Stimulated activated naive B cell treated with anti-CD40 and anti-IgM and Interleukin-4, amounts not matched to agents 10 μg/mL and 1 μg/mL and 100 μg/mL, for 72 hours (primary cell): Measurements from ENCODE around the gene RBPMS2.

Experiments used
- ATAC-seq, 2 donors: fragments of 150-1000 bp; cut with Tn5 transposase; replicated peaks; 2 replicates each; pipeline ENCODE4 v1.10.0; 2021; ENCODE audit warnings: moderate library complexity in 1 of 2
- DNase-seq: peaks from one replicate; pipeline ENCODE4 v3.0.0; 2021
- H3K27ac Mint-ChIP-seq: one replicate; pipeline ENCODE4 v1.8.0; 2022; ENCODE audit warnings: mild to moderate bottlenecking, mixed read lengths
- H3K27me3 Mint-ChIP-seq, 2 donors: one replicate each; pipeline ENCODE4 v1.8.0; 2022; ENCODE audit warnings: mixed read lengths in 2 of 2
- H3K36me3 Mint-ChIP-seq, 2 donors: one replicate each; pipeline ENCODE4 v1.8.0; 2022; ENCODE audit warnings: mixed read lengths in 2 of 2, mild to moderate bottlenecking in 1 of 2
- H3K4me1 Mint-ChIP-seq, 2 donors: one replicate each; pipeline ENCODE4 v1.8.0; 2022; ENCODE audit warnings: mixed read lengths in 2 of 2, mild to moderate bottlenecking in 1 of 2
- H3K4me3 Mint-ChIP-seq, 2 donors: one replicate each; pipeline ENCODE4 v1.8.0; 2022; ENCODE audit warnings: mild to moderate bottlenecking in 2 of 2, mixed read lengths in 2 of 2, moderate library complexity in 1 of 2
- H3K9me3 Mint-ChIP-seq, 2 donors: one replicate each; pipeline ENCODE4 v1.8.0; 2022; ENCODE audit warnings: mixed read lengths in 2 of 2, mild to moderate bottlenecking in 1 of 2

RBPMS2 gene

GRCh38 chr15:64740311-64741170 lies 34.8 kb downstream of the RBPMS2 start:
- DNase-seq (no peak), ATAC-seq (no peak)
- Mint-ChIP-seq H3K9me3 (no peaks in the 10 kb centered on the region), H3K36me3 (no peaks in the 10 kb centered on the region), H3K27ac (peak overlapping the region; percentile 48), H3K4me3 (no peak overlapping the region), H3K27me3 (no peaks in the 10 kb centered on the region), H3K4me1 (peaks cover 0 to 10% of the 10 kb centered on the region in 2 donors)

GRCh38 chr15:64739577-64740143 lies 35.7 kb downstream of the RBPMS2 start:
- DNase-seq (no peak), ATAC-seq (no peak)
- H3K4me3 Mint-ChIP-seq = no peak overlapping the region
- H3K36me3 Mint-ChIP-seq = no peaks in the 10 kb centered on the region
- H3K27ac Mint-ChIP-seq = peak overlapping the region; percentile 14
- H3K4me1 Mint-ChIP-seq = peaks cover 0 to 10% of the 10 kb centered on the region in 2 donors
- H3K9me3 Mint-ChIP-seq = no peaks in the 10 kb centered on the region
- no peaks in the 10 kb centered on the region for H3K27me3 Mint-ChIP-seq

GRCh38 chr15:64739156-64739555 lies 36.2 kb downstream of the RBPMS2 start:
- ATAC-seq (no peak), DNase-seq (no peak)
- H3K27me3 Mint-ChIP-seq = no peaks in the 10 kb centered on the region
- H3K36me3 Mint-ChIP-seq = no peaks in the 10 kb centered on the region
- H3K4me1 Mint-ChIP-seq = peaks cover 0 to 10% of the 10 kb centered on the region in 2 donors
- H3K4me3 Mint-ChIP-seq = no peak overlapping the region
- H3K27ac Mint-ChIP-seq = no peak overlapping the region
- no peaks in the 10 kb centered on the region for H3K9me3 Mint-ChIP-seq

- Mint-ChIP-seq H3K9me3 (no peaks in the 10 kb centered on the region), H3K27me3 (no peaks in the 10 kb centered on the region), H3K36me3 (no peaks in the 10 kb centered on the region), H3K4me1 (peaks cover 0 to 10% of the 10 kb centered on the region in 2 donors), H3K4me3 (no peak overlapping the region), H3K27ac (no peak overlapping the region)
- ATAC-seq (no peak), DNase-seq (no peak)
Observed at GRCh38 chr15:64738226-64739095, 36.9 kb downstream of the RBPMS2 start.

GRCh38 chr15:64732156-64732860 lies 43.1 kb downstream of the RBPMS2 start:
- peak overlapping the region; percentile 87 for H3K27ac Mint-ChIP-seq
- no peaks in the 10 kb centered on the region for H3K36me3 Mint-ChIP-seq
- no peaks in the 10 kb centered on the region for H3K27me3 Mint-ChIP-seq
- peak; percentile 67 for DNase-seq
- H3K4me3 Mint-ChIP-seq = no peak overlapping the region
- H3K4me1 Mint-ChIP-seq = peaks cover 18 to 22% of the 10 kb centered on the region in 2 donors
- H3K9me3 Mint-ChIP-seq = no peaks in the 10 kb centered on the region
- peak; percentile 82 to 84 for ATAC-seq

- H3K27ac Mint-ChIP-seq = peak overlapping the region; percentile 87
- no peak overlapping the region for H3K4me3 Mint-ChIP-seq
Observed at GRCh38 chr15:64731805-64732151, 43.6 kb downstream of the RBPMS2 start.

GRCh38 chr15:64731012-64731804 lies 44.2 kb downstream of the RBPMS2 start:
- Mint-ChIP-seq H3K9me3 (no peaks in the 10 kb centered on the region), H3K27ac (peak overlapping the region; percentile 72), H3K4me1 (peaks cover 18 to 22% of the 10 kb centered on the region in 2 donors), H3K36me3 (no peaks in the 10 kb centered on the region), H3K27me3 (no peaks in the 10 kb centered on the region), H3K4me3 (no peak overlapping the region)
- peak; percentile 72 for DNase-seq
- peak; percentile 64 to 66 for ATAC-seq

More at GRCh38 chr15:64731805-64732151, 43.6 kb downstream of the RBPMS2 start:
- no peaks in the 10 kb centered on the region for H3K27me3 Mint-ChIP-seq
- H3K9me3 Mint-ChIP-seq = no peaks in the 10 kb centered on the region
- H3K36me3 Mint-ChIP-seq = no peaks in the 10 kb centered on the region
- DNase-seq = no peak
- H3K4me1 Mint-ChIP-seq = peaks cover 18 to 22% of the 10 kb centered on the region in 2 donors
- ATAC-seq = peak; percentile 10 to 21

- Mint-ChIP-seq H3K4me3 (no peak overlapping the region), H3K9me3 (no peaks in the 10 kb centered on the region), H3K4me1 (peaks cover 18 to 22% of the 10 kb centered on the region in 2 donors), H3K27me3 (no peaks in the 10 kb centered on the region), H3K27ac (no peak overlapping the region), H3K36me3 (no peaks in the 10 kb centered on the region)
- DNase-seq = no peak
- no peak for ATAC-seq
Observed at GRCh38 chr15:64730151-64730550, 45.2 kb downstream of the RBPMS2 start.

- H3K4me3 Mint-ChIP-seq = no peak overlapping the region
- ATAC-seq = no peak
- peaks cover 3 to 10% of the 10 kb centered on the region in 2 donors for H3K27me3 Mint-ChIP-seq
- H3K36me3 Mint-ChIP-seq = no peaks in the 10 kb centered on the region
- no peak overlapping the region for H3K27ac Mint-ChIP-seq
- H3K9me3 Mint-ChIP-seq = no peaks in the 10 kb centered on the region
- no peaks in the 10 kb centered on the region for H3K4me1 Mint-ChIP-seq
- no peak for DNase-seq
Observed at GRCh38 chr15:64720188-64720587, 55.2 kb downstream of the RBPMS2 start.

GRCh38 chr15:64717735-64718495 lies 57.5 kb downstream of the RBPMS2 start:
- H3K36me3 Mint-ChIP-seq = no peaks in the 10 kb centered on the region
- no peak overlapping the region for H3K4me3 Mint-ChIP-seq
- peaks cover 3 to 10% of the 10 kb centered on the region in 2 donors for H3K27me3 Mint-ChIP-seq
- no peak for ATAC-seq
- H3K9me3 Mint-ChIP-seq = no peaks in the 10 kb centered on the region
- no peaks in the 10 kb centered on the region for H3K4me1 Mint-ChIP-seq
- no peak for DNase-seq
- H3K27ac Mint-ChIP-seq = peak overlapping the region; percentile 75

GRCh38 chr15:64717130-64717529 lies 58.3 kb downstream of the RBPMS2 start:
- no peaks in the 10 kb centered on the region for H3K4me1 Mint-ChIP-seq
- H3K27me3 Mint-ChIP-seq = peaks cover 3 to 10% of the 10 kb centered on the region in 2 donors
- no peak overlapping the region for H3K27ac Mint-ChIP-seq
- H3K36me3 Mint-ChIP-seq = no peaks in the 10 kb centered on the region
- H3K4me3 Mint-ChIP-seq = no peak overlapping the region
- ATAC-seq = no peak
- H3K9me3 Mint-ChIP-seq = no peaks in the 10 kb centered on the region
- no peak for DNase-seq

GRCh38 chr15:64716452-64716851 lies 58.9 kb downstream of the RBPMS2 start:
- H3K27ac Mint-ChIP-seq = no peak overlapping the region
- no peak overlapping the region for H3K4me3 Mint-ChIP-seq
- ATAC-seq (no peak), DNase-seq (no peak)
- peaks cover 3 to 10% of the 10 kb centered on the region in 2 donors for H3K27me3 Mint-ChIP-seq
- no peaks in the 10 kb centered on the region for H3K9me3 Mint-ChIP-seq
- no peaks in the 10 kb centered on the region for H3K36me3 Mint-ChIP-seq
- no peaks in the 10 kb centered on the region for H3K4me1 Mint-ChIP-seq

GRCh38 chr15:64713592-64713991 lies 61.8 kb downstream of the RBPMS2 start:
- H3K4me1 Mint-ChIP-seq = peaks cover 0 to 3% of the 10 kb centered on the region in 2 donors
- peaks cover 7% of the 10 kb centered on the region in 2 donors for H3K27me3 Mint-ChIP-seq
- no peak for DNase-seq
- H3K4me3 Mint-ChIP-seq = no peak overlapping the region
- no peaks in the 10 kb centered on the region for H3K36me3 Mint-ChIP-seq
- no peak for ATAC-seq
- H3K27ac Mint-ChIP-seq = no peak overlapping the region
- no peaks in the 10 kb centered on the region for H3K9me3 Mint-ChIP-seq
